HepG2 (cell line): ENCODE data around the gene RAPGEF2. TPM values are rescaled to one million over a fixed set of nuclear protein-coding genes. Genes with fewer than 3 reads are reported as not detected.

Source experiments
- ATAC-seq: fragments of 200-7000 bp; cut with Tn5 transposase; 3 replicates; pipeline ENCODE4 v1.9.1; 2020; ENCODE audit warnings: mild to moderate bottlenecking, moderate library complexity
- BruUV-seq: library from RNA; stranded (reverse); fragments of 400-500 nt; replicated peaks from 2 replicates; lab custom pipeline; 2021; lab: Mats Ljungman, UMichigan
- CTCF ChIA-PET: fragments of 300-600 bp; formaldehyde crosslinking; extraction: SDS; loops from one replicate; lab custom pipeline; 2021; ENCODE audit warnings: low total read pairs, inconsistent platforms, low intra/inter-chr PET ratio; lab: Yijun Ruan, JAX
- POLR2A ChIA-PET: fragments of 350-600 bp; sonication (Branson Sonifier 250); formaldehyde crosslinking; loops from one replicate; lab custom pipeline; 2020; ENCODE audit warnings: antibody characterized with exemption, inconsistent platforms; lab: Yijun Ruan, JAX
- DNase-seq: peaks from one replicate; pipeline ENCODE4 v3.0.0-alpha.2; 2015; ENCODE audit warnings: low spot score
- FAIRE-seq: peaks from 3 replicates; lab custom pipeline; 2011; peaks lifted over from hg19 to GRCh38; lab: Jason Lieb, UNC
- H2AFZ ChIP-seq: one replicate; pipeline ENCODE4 v1.6.1; 2011; ENCODE audit warnings: low read length, inconsistent platforms
- H3K27ac ChIP-seq: fragments of 300-600 bp; 3 replicates; pipeline ENCODE4 v1.8.0; 2011; ENCODE audit warnings: mixed run types, mild to moderate bottlenecking, mixed read lengths, low read length, inconsistent platforms; ENCODE audit not compliant: insufficient read depth; ENCODE audit errors: extremely low read length
- H3K27me3 ChIP-seq, 2 experiments: fragments of 200-600 bp in 1 of 2; 2 replicates in 1 of 2; 3 replicates in 1 of 2; pipeline versions ENCODE4 v1.6.0 to v1.8.0; 2011; ENCODE audit warnings: low read length in 2 of 2, mild to moderate bottlenecking in 2 of 2, moderate library complexity in 2 of 2, inconsistent platforms in 1 of 2; ENCODE audit not compliant: insufficient read depth in 2 of 2, control insufficient read depth in 1 of 2
- H3K36me3 ChIP-seq, 2 experiments: fragments of 200-600 bp in 1 of 2; replicated peaks in 1 of 2; 2 replicates in 1 of 2; 3 replicates in 1 of 2; pipeline versions ENCODE4 v1.5.1 to v1.8.0; 2011; ENCODE audit warnings: low read length in 2 of 2, inconsistent platforms in 1 of 2; ENCODE audit not compliant: insufficient read depth in 2 of 2, control insufficient read depth in 1 of 2
- H3K4me1 ChIP-seq: 2 replicates; pipeline ENCODE4 v1.5.1; 2012; ENCODE audit warnings: low read length, inconsistent platforms; ENCODE audit not compliant: insufficient read depth
- H3K4me2 ChIP-seq: 2 replicates; pipeline ENCODE4 v1.6.0; 2011; ENCODE audit warnings: low read depth, low read length, inconsistent platforms
- H3K4me3 ChIP-seq, 3 experiments: fragments of 200-600 bp in 1 of 3; sonication (generic), shearing (Covaris generic) in 1 of 3; replicated peaks in 1 of 3; 2 replicates each; pipeline ENCODE4 v1.5.1; 2011 to 2016; ENCODE audit warnings: low read length in 3 of 3, inconsistent platforms in 2 of 3, low read depth in 2 of 3, mild to moderate bottlenecking in 2 of 3, control low read depth in 1 of 3, mixed read lengths in 1 of 3; ENCODE audit not compliant: insufficient read depth in 1 of 3
- H3K79me2 ChIP-seq: one replicate; pipeline ENCODE4 v1.6.1; 2011; ENCODE audit warnings: low read length, inconsistent platforms; ENCODE audit not compliant: insufficient read depth
- H3K9ac ChIP-seq: 2 replicates; pipeline ENCODE4 v1.6.0; 2011; ENCODE audit warnings: mild to moderate bottlenecking, low read depth, low read length, inconsistent platforms; ENCODE audit not compliant: insufficient read depth
- H3K9me3 ChIP-seq: 2 replicates; pipeline ENCODE4 v1.5.1; 2012; ENCODE audit warnings: mild to moderate bottlenecking, low read length
- H4K20me1 ChIP-seq: 2 replicates; pipeline ENCODE4 v1.6.0; 2011; ENCODE audit warnings: inconsistent platforms, mild to moderate bottlenecking, low read length, moderate library complexity; ENCODE audit not compliant: insufficient read depth
- DR1 ChIP-seq: sonication (generic); formaldehyde crosslinking; IDR thresholded peaks from 2 replicates; pipeline ENCODE4 v1.8.0; 2021; ENCODE audit warnings: mild to moderate bottlenecking, missing genetic modification reagents, inconsistent platforms
- MXD4 ChIP-seq: IDR thresholded peaks from 2 replicates; pipeline ENCODE4 v1.6.1; 2016; ENCODE audit warnings: mild to moderate bottlenecking, missing biosample characterization, missing genetic modification reagents
- NFKBIZ ChIP-seq: IDR thresholded peaks from 2 replicates; pipeline ENCODE4 v1.6.1; 2018; ENCODE audit warnings: missing genetic modification reagents, missing compliant biosample characterization
- RORA ChIP-seq: sonication (generic); formaldehyde crosslinking; IDR thresholded peaks from 2 replicates; pipeline ENCODE4 v1.5.0; 2020; ENCODE audit warnings: mild to moderate bottlenecking, missing genetic modification reagents, moderate library complexity
- SAFB2 ChIP-seq: sonication (generic); formaldehyde crosslinking; IDR thresholded peaks from 2 replicates; pipeline ENCODE4 v1.5.1; 2020; ENCODE audit warnings: missing genetic modification reagents, low read depth, mild to moderate bottlenecking, borderline replicate concordance
- TEAD2 ChIP-seq: sonication (generic); formaldehyde crosslinking; IDR thresholded peaks from 2 replicates; pipeline ENCODE4 v1.9.0; 2021; ENCODE audit warnings: missing genetic modification reagents
- TRIM24 ChIP-seq: sonication (generic); formaldehyde crosslinking; IDR thresholded peaks from 2 replicates; pipeline ENCODE4 v1.8.0; 2022; ENCODE audit warnings: mild to moderate bottlenecking, missing genetic modification reagents
- WGBS: methylation state at CpG from one replicate; pipeline ENCODE4 v1.1.6; 2017; ENCODE audit warnings: low lambda C conversion rate; 5-methylcytosine and 5-hydroxymethylcytosine counted together
- in situ Hi-C: cut with HindIII; loops from 2 replicates; pipeline ENCODE4 v1.10.0; 2017; ENCODE audit warnings: low pct_unique_long_range_greater_than_20kb; ENCODE audit not compliant: extremely low pct_ligation_motif_present
- intact Hi-C: fragments of 100-400 bp; cut with micrococcal nuclease; formaldehyde crosslinking; loops from one replicate; pipeline ENCODE4 v1.10.0; 2022; ENCODE audit not compliant: unreplicated experiment
- polyA plus RNA-seq, 8 experiments: library from polyadenylated mRNA; depleted of rRNA in 3 of 8; stranded (reverse) in 7 of 8; unstranded in 1 of 8; fragments of >200 nt; fragmentation: Illumina TruSeq in 4 of 8; extraction: Trizol in 4 of 8; gene quantifications; 2 replicates each; pipeline versions ENCODE4 v1.2.1 to v1.2.3, GENCODE V29; 2011 to 2016; ENCODE audit warnings: low read depth in 4 of 8, missing spikeins in 1 of 8, mixed read lengths in 1 of 8; ENCODE audit not compliant: insufficient read depth in 1 of 8
- total RNA-seq, 5 experiments: library from RNA; depleted of rRNA; stranded (reverse); fragments of >200 nt; fragmentation: Illumina TruSeq; extraction: Trizol; gene quantifications; 2 replicates each; pipeline ENCODE4 v1.2.3, GENCODE V29; 2016; ENCODE audit warnings: low read depth in 1 of 5

The RAPGEF2 gene
- total and polyA plus RNA-seq, 2 of the 13 experiments (the other 11 are each of a cell fraction or from before 2014, with no cell fraction given) = 19.2 to 23.0 TPM

- DNase-seq (no peak), ATAC-seq (no peak), FAIRE-seq (no peak)
- in situ Hi-C loops (no loop called here), intact Hi-C loops (loop anchor here (2.0 kb wide), 1 partner anchor 13 kb away; no protein-coding TSS in a partner anchor)
- H3K9me3 ChIP-seq = no peaks in the 10 kb centered on the region
- BruUV-seq = no TSS peak
- H2AFZ ChIP-seq = no peak overlapping the region
- ChIA-PET CTCF (no interaction called here), POLR2A (no interaction called here)
- no peaks in the 10 kb centered on the region for H4K20me1 ChIP-seq
- no peak overlapping the region for H3K4me2 ChIP-seq
- H3K4me1 ChIP-seq = peaks cover 10% of the 10 kb centered on the region
- no peaks in the 10 kb centered on the region for H3K79me2 ChIP-seq
- no peak for TF ChIP-seq TEAD2 (CRISPR knock-in tag)
- no peak for TF ChIP-seq SAFB2 (CRISPR knock-in tag)
- no peak for TF ChIP-seq TRIM24 (CRISPR knock-in tag)
- no peak for TF ChIP-seq DR1 (CRISPR knock-in tag)
- TF ChIP-seq, all 625 proteins: peak for 0
- no peak overlapping the region for H3K9ac ChIP-seq
- no peak overlapping the region for H3K4me3 ChIP-seq
- no peaks in the 10 kb centered on the region for H3K36me3 ChIP-seq
- H3K27ac ChIP-seq = no peak overlapping the region
- WGBS = 96% methylated on average over 2 of the region's 2 CpGs
- no peaks in the 10 kb centered on the region for H3K27me3 ChIP-seq
Measured at GRCh38 chr4:159239629-159240028, 136.8 kb downstream of the RAPGEF2 start.

- no peaks in the 10 kb centered on the region for H3K27me3 ChIP-seq
- intact Hi-C loops (loop anchor here (2.0 kb wide), 1 partner anchor 13 kb away; no protein-coding TSS in a partner anchor), in situ Hi-C loops (no loop called here)
- ChIA-PET POLR2A (no interaction called here), CTCF (no interaction called here)
- no peaks in the 10 kb centered on the region for H3K9me3 ChIP-seq
- ATAC-seq (no peak), DNase-seq (no peak), FAIRE-seq (no peak)
- H3K4me2 ChIP-seq = no peak overlapping the region
- H3K4me3 ChIP-seq = no peak overlapping the region
- H3K36me3 ChIP-seq = no peaks in the 10 kb centered on the region
- no TSS peak for BruUV-seq
- H3K27ac ChIP-seq = no peak overlapping the region
- TF ChIP-seq NFKBIZ (CRISPR knock-in tag) (no peak), RORA (no peak), MXD4 (CRISPR knock-in tag) (no peak)
- H3K4me1 ChIP-seq = peaks cover 10% of the 10 kb centered on the region
- 81% methylated on average over 4 of the region's 4 CpGs for WGBS
- H4K20me1 ChIP-seq = no peaks in the 10 kb centered on the region
- no peaks in the 10 kb centered on the region for H3K79me2 ChIP-seq
- H2AFZ ChIP-seq = no peak overlapping the region
- H3K9ac ChIP-seq = no peak overlapping the region
Measured at GRCh38 chr4:159240046-159240445, 137.2 kb downstream of the RAPGEF2 start.
